GM12878 (cell line): ENCODE measurements around the gene TRAPPC6A. TPM values are rescaled to one million over a fixed set of nuclear protein-coding genes. Genes with fewer than 3 reads are reported as not detected.

Source experiments
- ATAC-seq: fragments of 200-7000 bp; cut with Tn5 transposase; 3 replicates; pipeline ENCODE4 v1.9.1; 2020; ENCODE audit warnings: mild to moderate bottlenecking, moderate library complexity
- BruUV-seq: library from RNA; stranded (reverse); fragments of 400-500 nt; replicated peaks from 2 replicates; lab custom pipeline; 2021; lab: Mats Ljungman, UMichigan
- CTCF ChIA-PET: fragments of 300-600 bp; sonication (Branson Sonifier 250); formaldehyde crosslinking; extraction: SDS; loops from one replicate; lab custom pipeline; 2021; ENCODE audit warnings: inconsistent platforms; lab: Yijun Ruan, JAX
- POLR2A ChIA-PET: fragments of 350-600 bp; formaldehyde crosslinking; extraction: SDS; loops from one replicate; lab custom pipeline; 2021; ENCODE audit warnings: inconsistent platforms; lab: Charles Lee
- RAD21 ChIA-PET: fragments of 300-600 bp; sonication (Branson Sonifier 250); formaldehyde crosslinking; loops from one replicate; lab custom pipeline; 2023; ENCODE audit warnings: antibody characterized with exemption; ENCODE audit not compliant: unreplicated experiment; lab: Charles Lee
- SMC1A ChIA-PET: fragments of 300-600 bp; sonication (Branson Sonifier 250); formaldehyde crosslinking; loops from one replicate; lab custom pipeline; 2023; ENCODE audit not compliant: unreplicated experiment, uncharacterized antibody; lab: Charles Lee
- DNase-seq: peaks from one replicate; pipeline ENCODE4 v3.0.0-alpha.2; 2011; ENCODE audit warnings: low read depth, low spot score
- FAIRE-seq: peaks from 3 replicates; lab custom pipeline; 2011; peaks lifted over from hg19 to GRCh38; lab: Jason Lieb, UNC
- H2AFZ ChIP-seq: 2 replicates; pipeline ENCODE4 v1.6.0; 2011; ENCODE audit warnings: low read depth, low read length, control low read depth; ENCODE audit not compliant: control insufficient read depth
- H3K27ac ChIP-seq: 2 replicates; pipeline ENCODE4 v1.5.1; 2011; ENCODE audit warnings: control low read depth; ENCODE audit not compliant: control insufficient read depth, insufficient read depth
- H3K27me3 ChIP-seq, 2 experiments: replicated peaks in 1 of 2; 2 replicates each; pipeline versions ENCODE4 v1.6.0 to v1.6.1; 2011; ENCODE audit warnings: low read length in 1 of 2; ENCODE audit not compliant: control insufficient read depth in 2 of 2, insufficient read depth in 2 of 2
- H3K36me3 ChIP-seq, 2 experiments: 2 replicates each; pipeline ENCODE4 v1.5.1; 2011; ENCODE audit warnings: low read length in 1 of 2; ENCODE audit not compliant: control insufficient read depth in 2 of 2, insufficient read depth in 2 of 2
- H3K4me1 ChIP-seq: 2 replicates; pipeline ENCODE4 v1.6.1; 2011; ENCODE audit warnings: mild to moderate bottlenecking, low read length, moderate library complexity, mixed read lengths; ENCODE audit not compliant: control insufficient read depth, insufficient read depth
- H3K4me2 ChIP-seq: 2 replicates; pipeline ENCODE4 v1.6.0; 2011; ENCODE audit warnings: control low read depth; ENCODE audit not compliant: control insufficient read depth, insufficient read depth
- H3K4me3 ChIP-seq: fragments of 200-600 bp; sonication (generic); 2 replicates; pipeline ENCODE4 v1.5.1; 2016
- H3K79me2 ChIP-seq: 2 replicates; pipeline ENCODE4 v1.6.0; 2011; ENCODE audit warnings: low read length; ENCODE audit not compliant: control insufficient read depth, insufficient read depth
- H3K9ac ChIP-seq: 2 replicates; pipeline ENCODE4 v1.8.0; 2011; ENCODE audit warnings: low read length, control low read depth, mixed read lengths; ENCODE audit not compliant: control insufficient read depth, insufficient read depth
- H3K9me3 ChIP-seq: replicated peaks from 3 replicates; pipeline ENCODE4 v1.5.1; 2011; ENCODE audit warnings: mild to moderate bottlenecking, low read length; ENCODE audit not compliant: control insufficient read depth, insufficient read depth
- H4K20me1 ChIP-seq: 2 replicates; pipeline ENCODE4 v1.6.0; 2011; ENCODE audit not compliant: control insufficient read depth, insufficient read depth
- BCL3 ChIP-seq: IDR thresholded peaks from 2 replicates; pipeline ENCODE4 v1.6.1; 2011; ENCODE audit warnings: borderline replicate concordance, low read depth, mild to moderate bottlenecking, moderate library complexity, low read length; ENCODE audit not compliant: insufficient read depth, poor library complexity, severe bottlenecking
- CUX1 ChIP-seq: IDR thresholded peaks from 2 replicates; pipeline ENCODE4 v1.6.1; 2012; ENCODE audit warnings: improper control_type of control experiment, low read depth, low read length; ENCODE audit not compliant: insufficient replicate concordance
- IRF3 ChIP-seq: fragments of 450-650 bp; IDR thresholded peaks from 2 replicates; pipeline ENCODE4 v1.6.1; 2014; ENCODE audit warnings: mild to moderate bottlenecking
- MXI1 ChIP-seq: fragments of 150-350 bp; IDR thresholded peaks from 2 replicates; pipeline ENCODE4 v1.6.1; 2011; ENCODE audit warnings: low read depth, mild to moderate bottlenecking, inconsistent platforms, low read length, improper control_type of control experiment
- NBN ChIP-seq: fragments of 450-650 bp; IDR thresholded peaks from 2 replicates; pipeline ENCODE4 v1.6.1; 2016
- POLR2AphosphoS5 ChIP-seq: IDR thresholded peaks from 2 replicates; pipeline ENCODE4 v1.6.1; 2011; ENCODE audit warnings: mild to moderate bottlenecking, low read length, inconsistent platforms
- POU2F2 ChIP-seq: IDR thresholded peaks from 3 replicates; pipeline ENCODE4 v1.6.1; 2011; ENCODE audit warnings: low read depth, mild to moderate bottlenecking, low read length, borderline replicate concordance
- RCOR1 ChIP-seq: conservative IDR thresholded peaks from 2 replicates; pipeline ENCODE4 v1.6.1; 2012; ENCODE audit warnings: low read depth, low read length, improper control_type of control experiment
- SIN3A ChIP-seq: IDR thresholded peaks from 2 replicates; pipeline ENCODE4 v1.6.1; 2012; ENCODE audit warnings: low read depth, low read length, improper control_type of control experiment
- SPI1 ChIP-seq: IDR thresholded peaks from 2 replicates; pipeline ENCODE4 v1.6.1; 2011; ENCODE audit warnings: low read depth, mild to moderate bottlenecking, low read length, moderate library complexity, borderline replicate concordance; ENCODE audit not compliant: insufficient read depth
- YBX1 ChIP-seq: fragments of 450-650 bp; IDR thresholded peaks from 2 replicates; pipeline ENCODE4 v1.6.1; 2016; ENCODE audit warnings: antibody characterized with exemption
- YY1 ChIP-seq: IDR thresholded peaks from 2 replicates; pipeline ENCODE4 v1.6.1; 2011; ENCODE audit warnings: low read depth, mild to moderate bottlenecking, low read length
- WGBS: methylation state at CpG from one replicate; pipeline ENCODE4 v1.1.6; 2016; ENCODE audit warnings: low lambda C conversion rate; ENCODE audit not compliant: insufficient replicate concordance, insufficient coverage; ENCODE audit errors: missing lambda C conversion rate; 5-methylcytosine and 5-hydroxymethylcytosine counted together
- in situ Hi-C: fragments of 300-500 bp; cut with MboI; formaldehyde crosslinking; loops from 9 replicates; pipeline ENCODE4 v1.14.3; 2018; ENCODE audit warnings: mixed read lengths
- intact Hi-C: fragments of 100-400 bp; cut with micrococcal nuclease; formaldehyde crosslinking; loops from one replicate; pipeline ENCODE4 v1.14.2; 2022; ENCODE audit not compliant: unreplicated experiment
- polyA plus RNA-seq, 11 experiments: library from polyadenylated mRNA; depleted of rRNA in 4 of 11; unstranded in 6 of 11; stranded (reverse) in 5 of 11; fragments of >200 nt; fragmentation: Nextera tagmentation in 4 of 11; fragmentation: Illumina TruSeq in 1 of 11; extraction: Ambion mirVana in 4 of 11; extraction: Trizol in 1 of 11; gene quantifications; 1 replicate in 1 of 11; 2 replicates in 10 of 11; pipeline versions ENCODE4 v1.2.1 to v1.2.3, GENCODE V29; 2011 to 2016; ENCODE audit warnings: inconsistent platforms in 2 of 11, missing spikeins in 2 of 11, low read depth in 1 of 11
- total RNA-seq, 4 experiments: library from RNA; depleted of rRNA in 3 of 4; stranded (reverse); fragments of >200 nt in 3 of 4; fragmentation: Illumina TruSeq in 1 of 4; extraction: Trizol in 1 of 4; gene quantifications; 2 replicates each; pipeline versions ENCODE4 v1.2.1 to v1.2.3, GENCODE V29; 2013 to 2021
- TF ChIP-seq, protein P1 (sequence below): IDR thresholded peaks from 2 replicates; pipeline ENCODE4 v1.6.1; 2011; ENCODE audit warnings: low read depth, low read length, improper control_type of control experiment, borderline replicate concordance

Gene TRAPPC6A
- total and polyA plus RNA-seq, 10 of the 15 experiments (the other 5 are each of a cell fraction or from before 2014, with no cell fraction given): 1.8 to 83.9 (median 35.8) TPM

- Histone ChIP-seq H3K9me3 (no peaks in the 10 kb centered on the region), H2AFZ (peak overlapping the region; percentile 67), H4K20me1 (no peaks in the 10 kb centered on the region), H3K27me3 (no peaks in the 10 kb centered on the region; a peak in 1 of 4 replicates), H3K79me2 (no peaks in the 10 kb centered on the region), H3K9ac (peak overlapping the region; percentile 48; the same call in 1 of the 2 replicates), H3K4me1 (peaks cover 18% of the 10 kb centered on the region), H3K4me2 (peak overlapping the region; percentile 12), H3K4me3 (no peak overlapping the region), H3K27ac (peak overlapping the region; percentile 64; the same call in 1 of the 2 replicates), H3K36me3 (no peaks in the 10 kb centered on the region)
- peak; percentile 64 for DNase-seq
- in situ Hi-C loops: no loop called here
- intact Hi-C loops: loop anchor here (1.0 kb wide), 1 partner anchor 27 kb away; no protein-coding TSS in a partner anchor
- no TSS peak for BruUV-seq
- 26% methylated on average over 27 of the region's 27 CpGs for WGBS
- CTCF ChIA-PET: interaction anchor here (0.6 to 1.9 kb wide), 12 partner anchors 14 to 162 kb away, joined by 3 to 18 read pairs (median 4); partner anchors contain the start of genes BLOC1S3 and TRAPPC6A
- RAD21 ChIA-PET: interaction anchor here (0.8 to 2.8 kb wide), 10 partner anchors 11 to 148 kb away, joined by 3 to 19 read pairs (median 6); partner anchors contain the start of genes BLOC1S3, PPP1R37 and TRAPPC6A
- FAIRE-seq: peak; percentile 87
- SMC1A ChIA-PET: interaction anchor here (0.5 to 2.6 kb wide), 12 partner anchors 13 to 209 kb away, joined by 3 to 17 read pairs (median 3); partner anchors contain the start of genes BLOC1S3, PPP1R37 and TRAPPC6A
- POLR2A ChIA-PET: interaction anchor here (1.0 to 3.0 kb wide), 6 partner anchors 9 to 125 kb away, joined by 3 to 26 read pairs (median 6); partner anchors contain the start of genes BLOC1S3 and TRAPPC6A
- peak; percentile 92 for ATAC-seq
- no peak for TF ChIP-seq IRF3
- TF ChIP-seq BCL3: no peak
- TF ChIP-seq, protein P1, sequence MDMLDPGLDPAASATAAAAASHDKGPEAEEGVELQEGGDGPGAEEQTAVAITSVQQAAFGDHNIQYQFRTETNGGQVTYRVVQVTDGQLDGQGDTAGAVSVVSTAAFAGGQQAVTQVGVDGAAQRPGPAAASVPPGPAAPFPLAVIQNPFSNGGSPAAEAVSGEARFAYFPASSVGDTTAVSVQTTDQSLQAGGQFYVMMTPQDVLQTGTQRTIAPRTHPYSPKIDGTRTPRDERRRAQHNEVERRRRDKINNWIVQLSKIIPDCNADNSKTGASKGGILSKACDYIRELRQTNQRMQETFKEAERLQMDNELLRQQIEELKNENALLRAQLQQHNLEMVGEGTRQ: no peak; the same call in 1 of the 2 replicates
- TF ChIP-seq SIN3A: no peak
- TF ChIP-seq MXI1: peak; percentile 17; the same call in 1 of the 2 replicates
- TF ChIP-seq POU2F2: no peak; the same call in 2 of the 3 replicates
- no peak for TF ChIP-seq POLR2AphosphoS5
- TF ChIP-seq SPI1: no peak
- peak; percentile 47; the same call in 1 of the 2 replicates for TF ChIP-seq NBN
- TF ChIP-seq CUX1: no peak
- TF ChIP-seq YBX1: no peak
- no peak for TF ChIP-seq YY1
- TF ChIP-seq RCOR1: no peak
Observed at GRCh38 chr19:45164577-45165335, 13.3 kb downstream of the TRAPPC6A start.
